Neural cell (in vitro differentiated cells): Measurements from ENCODE around the gene SPECC1.

Experiments
- EZH2 ChIP-seq: fragments of 200-600, 300-800 bp; shearing (Covaris generic), sonication (generic); IDR thresholded peaks from 2 replicates; pipeline ENCODE4 v1.6.1; 2014; ENCODE audit warnings: antibody characterized with exemption, low read length, borderline replicate concordance, mild to moderate bottlenecking; ENCODE audit not compliant: insufficient read depth, poor library complexity, severe bottlenecking
- TF ChIP-seq, protein P1 (sequence below): IDR thresholded peaks from 2 replicates; pipeline ENCODE4 v1.6.1; 2012; ENCODE audit warnings: borderline replicate concordance
- TF ChIP-seq, protein P2 (sequence below): fragments of 450-650 bp; IDR thresholded peaks from 2 replicates; pipeline ENCODE4 v1.5.1; 2014; ENCODE audit warnings: antibody characterized with exemption, mild to moderate bottlenecking, moderate library complexity; ENCODE audit not compliant: poor library complexity, severe bottlenecking

DNA sequence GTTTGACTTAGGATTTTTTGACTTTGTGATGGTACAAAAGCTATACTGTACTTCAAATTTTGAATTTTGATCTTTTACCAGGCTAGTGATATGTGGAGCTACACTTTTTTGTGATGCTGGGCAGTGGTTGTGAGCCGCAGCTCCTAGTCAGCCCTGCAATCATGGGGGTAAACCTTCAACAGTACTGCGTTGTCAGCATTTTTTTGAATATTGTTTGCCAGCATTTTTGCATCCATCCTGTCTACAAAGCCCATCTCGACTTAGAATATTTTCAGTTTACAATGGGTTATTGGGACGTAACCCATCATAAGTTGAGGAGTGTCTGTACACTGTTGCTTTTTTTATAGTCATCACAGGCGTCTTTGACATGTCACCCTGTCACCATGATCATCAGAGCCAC, 142.0 kb downstream of the SPECC1 start:
- TF ChIP-seq, protein P1, sequence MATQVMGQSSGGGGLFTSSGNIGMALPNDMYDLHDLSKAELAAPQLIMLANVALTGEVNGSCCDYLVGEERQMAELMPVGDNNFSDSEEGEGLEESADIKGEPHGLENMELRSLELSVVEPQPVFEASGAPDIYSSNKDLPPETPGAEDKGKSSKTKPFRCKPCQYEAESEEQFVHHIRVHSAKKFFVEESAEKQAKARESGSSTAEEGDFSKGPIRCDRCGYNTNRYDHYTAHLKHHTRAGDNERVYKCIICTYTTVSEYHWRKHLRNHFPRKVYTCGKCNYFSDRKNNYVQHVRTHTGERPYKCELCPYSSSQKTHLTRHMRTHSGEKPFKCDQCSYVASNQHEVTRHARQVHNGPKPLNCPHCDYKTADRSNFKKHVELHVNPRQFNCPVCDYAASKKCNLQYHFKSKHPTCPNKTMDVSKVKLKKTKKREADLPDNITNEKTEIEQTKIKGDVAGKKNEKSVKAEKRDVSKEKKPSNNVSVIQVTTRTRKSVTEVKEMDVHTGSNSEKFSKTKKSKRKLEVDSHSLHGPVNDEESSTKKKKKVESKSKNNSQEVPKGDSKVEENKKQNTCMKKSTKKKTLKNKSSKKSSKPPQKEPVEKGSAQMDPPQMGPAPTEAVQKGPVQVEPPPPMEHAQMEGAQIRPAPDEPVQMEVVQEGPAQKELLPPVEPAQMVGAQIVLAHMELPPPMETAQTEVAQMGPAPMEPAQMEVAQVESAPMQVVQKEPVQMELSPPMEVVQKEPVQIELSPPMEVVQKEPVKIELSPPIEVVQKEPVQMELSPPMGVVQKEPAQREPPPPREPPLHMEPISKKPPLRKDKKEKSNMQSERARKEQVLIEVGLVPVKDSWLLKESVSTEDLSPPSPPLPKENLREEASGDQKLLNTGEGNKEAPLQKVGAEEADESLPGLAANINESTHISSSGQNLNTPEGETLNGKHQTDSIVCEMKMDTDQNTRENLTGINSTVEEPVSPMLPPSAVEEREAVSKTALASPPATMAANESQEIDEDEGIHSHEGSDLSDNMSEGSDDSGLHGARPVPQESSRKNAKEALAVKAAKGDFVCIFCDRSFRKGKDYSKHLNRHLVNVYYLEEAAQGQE, result no peak
- TF ChIP-seq, protein P2, sequence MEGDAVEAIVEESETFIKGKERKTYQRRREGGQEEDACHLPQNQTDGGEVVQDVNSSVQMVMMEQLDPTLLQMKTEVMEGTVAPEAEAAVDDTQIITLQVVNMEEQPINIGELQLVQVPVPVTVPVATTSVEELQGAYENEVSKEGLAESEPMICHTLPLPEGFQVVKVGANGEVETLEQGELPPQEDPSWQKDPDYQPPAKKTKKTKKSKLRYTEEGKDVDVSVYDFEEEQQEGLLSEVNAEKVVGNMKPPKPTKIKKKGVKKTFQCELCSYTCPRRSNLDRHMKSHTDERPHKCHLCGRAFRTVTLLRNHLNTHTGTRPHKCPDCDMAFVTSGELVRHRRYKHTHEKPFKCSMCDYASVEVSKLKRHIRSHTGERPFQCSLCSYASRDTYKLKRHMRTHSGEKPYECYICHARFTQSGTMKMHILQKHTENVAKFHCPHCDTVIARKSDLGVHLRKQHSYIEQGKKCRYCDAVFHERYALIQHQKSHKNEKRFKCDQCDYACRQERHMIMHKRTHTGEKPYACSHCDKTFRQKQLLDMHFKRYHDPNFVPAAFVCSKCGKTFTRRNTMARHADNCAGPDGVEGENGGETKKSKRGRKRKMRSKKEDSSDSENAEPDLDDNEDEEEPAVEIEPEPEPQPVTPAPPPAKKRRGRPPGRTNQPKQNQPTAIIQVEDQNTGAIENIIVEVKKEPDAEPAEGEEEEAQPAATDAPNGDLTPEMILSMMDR, result no peak
- no peak for TF ChIP-seq EZH2
